ENCODE results near the gene NRN1L.

GRCh38 chr16:67919622-67920221 lies 35.0 kb downstream of the NRN1L start:
- no peak for TF ChIP-seq CEBPB (IDR thresholded peaks at IDR 0.05; ENCODE audit: low read depth, low read length)
- TF ChIP-seq CTCF (conservative IDR thresholded peaks at IDR 0.05; ENCODE audit: low read depth, low read length): 0 out of 2 replicates have a peak, but pooled peaks have one; percentile 11
- TF ChIP-seq USF2 (IDR thresholded peaks at IDR 0.05; ENCODE audit: low read depth, low read length): no peak
- TF ChIP-seq MXI1 (IDR thresholded peaks at IDR 0.05; ENCODE audit: borderline replicate concordance, low read depth, low read length): no peak
- TF ChIP-seq MAFK (IDR thresholded peaks at IDR 0.05; ENCODE audit: low read depth, low read length): no peak
- no peak for TF ChIP-seq POLR2A (IDR thresholded peaks at IDR 0.05; ENCODE audit: low read depth, low read length)
- no peak for TF ChIP-seq BHLHE40 (IDR thresholded peaks at IDR 0.05; ENCODE audit: low read depth, low read length)
- no peak for TF ChIP-seq RFX5 (IDR thresholded peaks at IDR 0.05; ENCODE audit: low read depth, low read length)
